GM23338 (cell line): Measurements from ENCODE around the gene RPS26. TPM values are rescaled to one million over a fixed set of nuclear protein-coding genes. Genes with fewer than 3 reads are reported as not detected.

ENCODE experiments used
- ATAC-seq: fragments of 200-7000 bp; cut with Tn5 transposase; 3 replicates; pipeline ENCODE4 v1.9.1; 2020
- DNase-seq: peaks from one replicate; pipeline ENCODE4 v3.0.0-alpha.2; 2015; ENCODE audit warnings: low spot score
- H2AFZ ChIP-seq: fragments of 200-600 bp; sonication (generic); 2 replicates; pipeline ENCODE4 v1.8.0; 2016; ENCODE audit warnings: antibody characterized with exemption, mild to moderate bottlenecking, moderate library complexity
- H3F3A ChIP-seq: fragments of 200-600 bp; sonication (generic); replicated peaks from 2 replicates; pipeline ENCODE4 v1.8.0; 2017; ENCODE audit warnings: antibody characterized with exemption, mixed run types, low read depth
- H3K27ac ChIP-seq: fragments of 200-600 bp; sonication (generic); 2 replicates; pipeline ENCODE4 v1.6.1; 2016; ENCODE audit warnings: low read depth
- H3K27me3 ChIP-seq: fragments of 200-600 bp; sonication (generic); 2 replicates; pipeline ENCODE4 v1.8.0; 2016; ENCODE audit warnings: mild to moderate bottlenecking, mixed run types, moderate library complexity; ENCODE audit not compliant: insufficient read depth
- H3K36me3 ChIP-seq: fragments of 200-600 bp; sonication (generic); 2 replicates; pipeline ENCODE4 v1.8.0; 2016; ENCODE audit warnings: mild to moderate bottlenecking; ENCODE audit not compliant: insufficient read depth
- H3K4me1 ChIP-seq: fragments of 200-600 bp; sonication (generic); 2 replicates; pipeline ENCODE4 v1.8.0; 2016; ENCODE audit warnings: mild to moderate bottlenecking, moderate library complexity; ENCODE audit not compliant: insufficient read depth
- H3K4me2 ChIP-seq: fragments of 200-600 bp; sonication (generic); 2 replicates; pipeline ENCODE4 v1.7.1; 2017; ENCODE audit warnings: mixed run types
- H3K4me3 ChIP-seq: fragments of 200-600 bp; sonication (generic); 2 replicates; pipeline ENCODE4 v1.6.1; 2016; ENCODE audit warnings: mixed run types
- H3K79me2 ChIP-seq: fragments of 200-600 bp; sonication (generic); replicated peaks from 2 replicates; pipeline ENCODE4 v1.8.0; 2017; ENCODE audit warnings: mild to moderate bottlenecking; ENCODE audit not compliant: insufficient read depth
- H3K9me2 ChIP-seq: fragments of 200-600 bp; sonication (generic); 2 replicates; pipeline ENCODE4 v1.8.0; 2017; ENCODE audit not compliant: insufficient read depth
- H4K20me1 ChIP-seq: fragments of 200-600 bp; sonication (generic); replicated peaks from 2 replicates; pipeline ENCODE4 v1.8.0; 2017; ENCODE audit warnings: mild to moderate bottlenecking; ENCODE audit not compliant: insufficient read depth
- H3K27ac Mint-ChIP-seq: 2 replicates; pipeline ENCODE4 v1.8.0; 2020; ENCODE audit warnings: inconsistent platforms, mild to moderate bottlenecking, moderate library complexity, mixed read lengths
- H3K27me3 Mint-ChIP-seq: 3 replicates; pipeline ENCODE4 v1.8.0; 2022; ENCODE audit warnings: low read depth, mild to moderate bottlenecking, moderate library complexity, mixed read lengths, inconsistent platforms; ENCODE audit not compliant: insufficient read depth, poor library complexity
- H3K36me3 Mint-ChIP-seq: 3 replicates; pipeline ENCODE4 v1.8.0; 2021; ENCODE audit warnings: low read depth, mild to moderate bottlenecking, inconsistent platforms, moderate library complexity, mixed read lengths
- H3K4me1 Mint-ChIP-seq: 3 replicates; pipeline ENCODE4 v1.8.0; 2020; ENCODE audit warnings: mild to moderate bottlenecking, inconsistent platforms, mixed read lengths
- H3K4me3 Mint-ChIP-seq: 3 replicates; pipeline ENCODE4 v1.8.0; 2021; ENCODE audit warnings: moderate library complexity, mild to moderate bottlenecking, inconsistent platforms, mixed read lengths
- H3K9me3 Mint-ChIP-seq: 3 replicates; pipeline ENCODE4 v1.8.0; 2020; ENCODE audit warnings: moderate library complexity, mild to moderate bottlenecking, inconsistent platforms, mixed read lengths
- CREB1 ChIP-seq: fragments of 250-450 bp; sonication (Bioruptor Pico); IDR thresholded peaks from 2 replicates; pipeline ENCODE4 v1.5.0; 2020; ENCODE audit warnings: low read depth, mild to moderate bottlenecking, moderate library complexity
- JUNB ChIP-seq: IDR thresholded peaks from one replicate; pipeline ENCODE4 v1.6.1; 2016; ENCODE audit warnings: antibody characterized with exemption; ENCODE audit not compliant: unreplicated experiment
- POLR2AphosphoS5 ChIP-seq: IDR thresholded peaks from 2 replicates; pipeline ENCODE4 v1.6.1; 2016; ENCODE audit warnings: antibody characterized with exemption, low read depth
- STAT1 ChIP-seq: IDR thresholded peaks from one replicate; pipeline ENCODE4 v1.6.1; 2016; ENCODE audit warnings: antibody characterized with exemption; ENCODE audit not compliant: unreplicated experiment
- ZNF114 ChIP-seq: fragments of 250-450 bp; sonication (Bioruptor Pico); IDR thresholded peaks from 2 replicates; pipeline ENCODE4 v1.5.0; 2020; ENCODE audit warnings: mild to moderate bottlenecking, moderate library complexity
- ZNF331 ChIP-seq: fragments of 250-450 bp; sonication (Bioruptor Pico); IDR thresholded peaks from 2 replicates; pipeline ENCODE4 v1.5.0; 2020; ENCODE audit warnings: low read depth, mild to moderate bottlenecking, moderate library complexity
- polyA plus RNA-seq: library from polyadenylated mRNA; unstranded; fragments of >200 nt; fragmentation: Nextera tagmentation; extraction: Ambion mirVana; gene quantifications from 2 replicates; pipeline ENCODE4 v1.2.1, GENCODE V29; 2016
- total RNA-seq: library from RNA; depleted of rRNA; stranded (reverse); fragments of >200 nt; shearing (Covaris generic); gene quantifications from 2 replicates; pipeline ENCODE4 v1.2.3, GENCODE V29; 2014
- TF ChIP-seq, protein P1 (sequence below): fragments of 250-450 bp; sonication (Bioruptor Pico); IDR thresholded peaks from 2 replicates; pipeline ENCODE4 v1.5.0; 2020; ENCODE audit warnings: mild to moderate bottlenecking, moderate library complexity
- TF ChIP-seq, protein P2 (sequence below): IDR thresholded peaks from 2 replicates; pipeline ENCODE4 v1.6.1; 2016; ENCODE audit warnings: antibody characterized with exemption

RPS26 gene
- total and polyA plus RNA-seq, 2 experiments from 2014 or later, result 655 to 772 TPM

DNA sequence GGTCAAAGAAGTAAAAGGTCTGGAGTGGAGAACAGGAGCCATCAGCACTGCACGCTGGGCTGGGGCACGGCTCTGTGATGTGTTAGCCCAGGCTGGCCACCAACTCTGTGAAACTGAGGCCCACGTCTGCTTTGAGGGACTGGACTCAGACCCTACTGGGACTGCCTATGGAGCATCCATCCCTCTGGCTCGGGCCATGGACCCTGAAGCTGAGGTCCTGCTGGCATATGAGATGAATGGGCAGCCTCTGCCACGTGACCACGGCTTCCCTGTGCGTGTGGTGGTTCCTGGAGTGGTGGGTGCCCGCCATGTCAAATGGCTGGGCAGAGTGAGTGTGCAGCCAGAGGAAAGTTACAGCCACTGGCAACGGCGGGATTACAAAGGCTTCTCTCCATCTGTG lies 37.5 kb upstream of the RPS26 start (continued):
- TF ChIP-seq, protein P1, sequence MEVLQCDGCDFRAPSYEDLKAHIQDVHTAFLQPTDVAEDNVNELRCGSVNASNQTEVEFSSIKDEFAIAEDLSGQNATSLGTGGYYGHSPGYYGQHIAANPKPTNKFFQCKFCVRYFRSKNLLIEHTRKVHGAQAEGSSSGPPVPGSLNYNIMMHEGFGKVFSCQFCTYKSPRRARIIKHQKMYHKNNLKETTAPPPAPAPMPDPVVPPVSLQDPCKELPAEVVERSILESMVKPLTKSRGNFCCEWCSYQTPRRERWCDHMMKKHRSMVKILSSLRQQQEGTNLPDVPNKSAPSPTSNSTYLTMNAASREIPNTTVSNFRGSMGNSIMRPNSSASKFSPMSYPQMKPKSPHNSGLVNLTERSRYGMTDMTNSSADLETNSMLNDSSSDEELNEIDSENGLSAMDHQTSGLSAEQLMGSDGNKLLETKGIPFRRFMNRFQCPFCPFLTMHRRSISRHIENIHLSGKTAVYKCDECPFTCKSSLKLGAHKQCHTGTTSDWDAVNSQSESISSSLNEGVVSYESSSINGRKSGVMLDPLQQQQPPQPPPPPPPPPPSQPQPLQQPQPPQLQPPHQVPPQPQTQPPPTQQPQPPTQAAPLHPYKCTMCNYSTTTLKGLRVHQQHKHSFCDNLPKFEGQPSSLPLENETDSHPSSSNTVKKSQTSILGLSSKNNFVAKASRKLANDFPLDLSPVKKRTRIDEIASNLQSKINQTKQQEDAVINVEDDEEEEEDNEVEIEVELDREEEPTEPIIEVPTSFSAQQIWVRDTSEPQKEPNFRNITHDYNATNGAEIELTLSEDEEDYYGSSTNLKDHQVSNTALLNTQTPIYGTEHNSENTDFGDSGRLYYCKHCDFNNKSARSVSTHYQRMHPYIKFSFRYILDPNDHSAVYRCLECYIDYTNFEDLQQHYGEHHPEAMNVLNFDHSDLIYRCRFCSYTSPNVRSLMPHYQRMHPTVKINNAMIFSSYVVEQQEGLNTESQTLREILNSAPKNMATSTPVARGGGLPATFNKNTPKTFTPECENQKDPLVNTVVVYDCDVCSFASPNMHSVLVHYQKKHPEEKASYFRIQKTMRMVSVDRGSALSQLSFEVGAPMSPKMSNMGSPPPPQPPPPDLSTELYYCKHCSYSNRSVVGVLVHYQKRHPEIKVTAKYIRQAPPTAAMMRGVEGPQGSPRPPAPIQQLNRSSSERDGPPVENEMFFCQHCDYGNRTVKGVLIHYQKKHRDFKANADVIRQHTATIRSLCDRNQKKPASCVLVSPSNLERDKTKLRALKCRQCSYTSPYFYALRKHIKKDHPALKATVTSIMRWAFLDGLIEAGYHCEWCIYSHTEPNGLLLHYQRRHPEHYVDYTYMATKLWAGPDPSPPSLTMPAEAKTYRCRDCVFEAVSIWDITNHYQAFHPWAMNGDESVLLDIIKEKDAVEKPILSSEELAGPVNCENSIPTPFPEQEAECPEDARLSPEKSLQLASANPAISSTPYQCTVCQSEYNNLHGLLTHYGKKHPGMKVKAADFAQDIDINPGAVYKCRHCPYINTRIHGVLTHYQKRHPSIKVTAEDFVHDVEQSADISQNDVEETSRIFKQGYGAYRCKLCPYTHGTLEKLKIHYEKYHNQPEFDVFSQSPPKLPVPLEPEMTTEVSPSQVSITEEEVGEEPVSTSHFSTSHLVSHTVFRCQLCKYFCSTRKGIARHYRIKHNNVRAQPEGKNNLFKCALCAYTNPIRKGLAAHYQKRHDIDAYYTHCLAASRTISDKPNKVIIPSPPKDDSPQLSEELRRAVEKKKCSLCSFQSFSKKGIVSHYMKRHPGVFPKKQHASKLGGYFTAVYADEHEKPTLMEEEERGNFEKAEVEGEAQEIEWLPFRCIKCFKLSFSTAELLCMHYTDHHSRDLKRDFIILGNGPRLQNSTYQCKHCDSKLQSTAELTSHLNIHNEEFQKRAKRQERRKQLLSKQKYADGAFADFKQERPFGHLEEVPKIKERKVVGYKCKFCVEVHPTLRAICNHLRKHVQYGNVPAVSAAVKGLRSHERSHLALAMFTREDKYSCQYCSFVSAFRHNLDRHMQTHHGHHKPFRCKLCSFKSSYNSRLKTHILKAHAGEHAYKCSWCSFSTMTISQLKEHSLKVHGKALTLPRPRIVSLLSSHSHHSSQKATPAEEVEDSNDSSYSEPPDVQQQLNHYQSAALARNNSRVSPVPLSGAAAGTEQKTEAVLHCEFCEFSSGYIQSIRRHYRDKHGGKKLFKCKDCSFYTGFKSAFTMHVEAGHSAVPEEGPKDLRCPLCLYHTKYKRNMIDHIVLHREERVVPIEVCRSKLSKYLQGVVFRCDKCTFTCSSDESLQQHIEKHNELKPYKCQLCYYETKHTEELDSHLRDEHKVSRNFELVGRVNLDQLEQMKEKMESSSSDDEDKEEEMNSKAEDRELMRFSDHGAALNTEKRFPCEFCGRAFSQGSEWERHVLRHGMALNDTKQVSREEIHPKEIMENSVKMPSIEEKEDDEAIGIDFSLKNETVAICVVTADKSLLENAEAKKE (CRISPR knock-in tag), result no peak
- no peak for TF ChIP-seq CREB1 (CRISPR knock-in tag)

DNA sequence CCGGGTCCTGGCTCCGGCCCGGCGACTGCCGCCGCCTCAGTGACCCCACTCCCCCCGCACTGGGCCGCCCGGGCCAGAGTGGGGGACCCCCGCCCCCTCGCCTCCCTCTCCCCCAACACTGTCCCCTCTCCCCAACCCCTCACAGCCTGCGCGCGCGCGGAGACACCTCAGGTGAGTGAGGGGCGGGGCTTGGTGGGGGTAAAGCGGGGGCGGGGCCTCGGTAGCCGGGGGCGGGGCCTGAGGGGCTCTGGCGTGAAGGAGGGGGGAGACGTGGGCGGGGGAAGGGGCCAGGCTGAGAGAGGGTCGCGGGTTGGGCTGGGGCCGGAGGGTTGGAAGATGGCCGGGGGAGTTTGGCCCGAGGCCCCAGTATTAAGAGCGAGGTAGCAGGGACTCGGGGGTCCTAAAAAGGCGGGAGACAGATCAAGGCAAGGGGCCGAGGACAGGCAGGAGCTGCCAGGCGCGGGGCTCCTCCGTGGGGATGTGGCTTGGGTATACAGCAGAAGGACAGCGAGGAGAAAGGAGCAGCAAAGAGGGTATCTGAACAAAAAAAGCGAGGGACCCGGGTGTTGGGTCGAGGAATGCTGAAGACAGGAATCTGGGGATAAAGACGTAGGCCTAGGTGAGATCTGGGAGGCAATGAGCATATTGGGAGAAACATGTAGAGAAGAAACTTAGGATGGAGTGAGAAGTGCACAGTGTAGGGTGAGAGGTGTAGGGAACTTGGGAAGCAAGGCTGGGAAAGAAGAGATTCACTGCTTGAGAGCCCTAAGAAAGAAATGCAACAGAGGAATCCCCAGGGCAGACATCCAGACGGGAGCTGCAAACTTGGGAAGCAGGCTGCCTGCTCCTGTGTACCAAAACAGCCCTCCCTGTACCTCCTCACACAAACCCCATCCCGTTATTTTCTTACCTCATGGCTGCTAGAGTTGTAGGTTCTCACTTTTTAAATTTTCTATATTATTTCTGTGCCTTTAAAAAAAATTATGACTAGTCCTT lies 33.9 kb upstream of the RPS26 start:
- H3K4me2 ChIP-seq, result peak overlapping the region; percentile 100
- H3K36me3 ChIP-seq, result no peaks in the 10 kb centered on the region
- ATAC-seq (peak; percentile 83), DNase-seq (peak; percentile 95)
- peak overlapping the region; percentile 94 for H3K27ac ChIP-seq
- no peaks in the 10 kb centered on the region for H3K9me3 Mint-ChIP-seq
- H3K27ac Mint-ChIP-seq, result peak overlapping the region; percentile 96
- peaks cover 9% of the 10 kb centered on the region for H3K4me1 Mint-ChIP-seq
- TF ChIP-seq, protein P2, sequence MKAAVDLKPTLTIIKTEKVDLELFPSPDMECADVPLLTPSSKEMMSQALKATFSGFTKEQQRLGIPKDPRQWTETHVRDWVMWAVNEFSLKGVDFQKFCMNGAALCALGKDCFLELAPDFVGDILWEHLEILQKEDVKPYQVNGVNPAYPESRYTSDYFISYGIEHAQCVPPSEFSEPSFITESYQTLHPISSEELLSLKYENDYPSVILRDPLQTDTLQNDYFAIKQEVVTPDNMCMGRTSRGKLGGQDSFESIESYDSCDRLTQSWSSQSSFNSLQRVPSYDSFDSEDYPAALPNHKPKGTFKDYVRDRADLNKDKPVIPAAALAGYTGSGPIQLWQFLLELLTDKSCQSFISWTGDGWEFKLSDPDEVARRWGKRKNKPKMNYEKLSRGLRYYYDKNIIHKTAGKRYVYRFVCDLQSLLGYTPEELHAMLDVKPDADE, result no peak
- TF ChIP-seq STAT1 (no peak), ZNF331 (CRISPR knock-in tag) (no peak), POLR2AphosphoS5 (peak; percentile 23; the same call in 1 of the 2 replicates), JUNB (no peak), ZNF114 (no peak), CREB1 (CRISPR knock-in tag) (0 out of 2 replicates have a peak, but pooled peaks have one; percentile 2)
- H3F3A ChIP-seq, result 0 out of 2 replicates have a peak, but pooled peaks cover 12% of the 10 kb centered on the region
- peaks cover 5% of the 10 kb centered on the region for H3K4me1 ChIP-seq
- H3K27me3 Mint-ChIP-seq, result peaks cover 13% of the 10 kb centered on the region
- H3K9me2 ChIP-seq, result no peaks in the 10 kb centered on the region
- peak overlapping the region; percentile 91 for H3K4me3 Mint-ChIP-seq
- H3K79me2 ChIP-seq, result no peaks in the 10 kb centered on the region
- H4K20me1 ChIP-seq, result no peaks in the 10 kb centered on the region
- H3K27me3 ChIP-seq, result no peaks in the 10 kb centered on the region
- H2AFZ ChIP-seq, result peak overlapping the region; percentile 93
- peak overlapping the region; percentile 93 for H3K4me3 ChIP-seq
- peaks cover 21% of the 10 kb centered on the region for H3K36me3 Mint-ChIP-seq
